GM18867 (cell line): Measurements from ENCODE around the gene FYB1.

Experiments
- ATAC-seq: cut with Tn5 transposase; IDR thresholded peaks from one replicate; pipeline ENCODE4 v1.9.1; 2021; ENCODE audit warnings: mild to moderate bottlenecking, moderate library complexity; ENCODE audit not compliant: unreplicated experiment

Gene FYB1

DNA sequence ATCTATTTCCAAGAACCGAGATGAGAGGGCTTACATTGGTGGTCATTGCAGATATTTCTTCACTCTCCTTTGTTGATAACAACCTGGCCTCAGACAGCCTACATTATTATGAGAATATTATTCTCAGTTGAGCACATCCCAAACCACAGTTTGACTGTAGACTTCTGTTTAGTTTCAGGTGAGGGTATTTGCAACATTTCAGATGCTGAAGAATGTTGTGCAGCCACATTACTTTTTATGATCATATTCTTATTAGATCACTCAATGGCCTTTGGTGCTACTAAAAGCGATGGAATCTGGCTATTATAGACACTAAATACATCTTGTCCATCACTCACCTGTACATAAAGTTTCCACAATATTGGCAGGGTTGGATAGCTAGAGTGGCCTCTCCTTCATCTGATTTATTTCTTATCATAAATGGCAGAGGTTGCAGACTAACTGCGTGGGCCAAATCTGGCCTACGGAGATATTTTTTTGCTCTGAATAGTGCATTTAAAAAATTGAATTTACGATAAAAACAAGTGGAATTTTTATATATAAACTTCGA lies 119.0 kb downstream of the FYB1 start:
- ATAC-seq, result no peak

- no peak for ATAC-seq
Observed at GRCh38 chr5:39099831-39100230, 119.5 kb downstream of the FYB1 start.

GRCh38 chr5:39093352-39093751 lies 126.0 kb downstream of the FYB1 start:
- ATAC-seq, result no peak

DNA sequence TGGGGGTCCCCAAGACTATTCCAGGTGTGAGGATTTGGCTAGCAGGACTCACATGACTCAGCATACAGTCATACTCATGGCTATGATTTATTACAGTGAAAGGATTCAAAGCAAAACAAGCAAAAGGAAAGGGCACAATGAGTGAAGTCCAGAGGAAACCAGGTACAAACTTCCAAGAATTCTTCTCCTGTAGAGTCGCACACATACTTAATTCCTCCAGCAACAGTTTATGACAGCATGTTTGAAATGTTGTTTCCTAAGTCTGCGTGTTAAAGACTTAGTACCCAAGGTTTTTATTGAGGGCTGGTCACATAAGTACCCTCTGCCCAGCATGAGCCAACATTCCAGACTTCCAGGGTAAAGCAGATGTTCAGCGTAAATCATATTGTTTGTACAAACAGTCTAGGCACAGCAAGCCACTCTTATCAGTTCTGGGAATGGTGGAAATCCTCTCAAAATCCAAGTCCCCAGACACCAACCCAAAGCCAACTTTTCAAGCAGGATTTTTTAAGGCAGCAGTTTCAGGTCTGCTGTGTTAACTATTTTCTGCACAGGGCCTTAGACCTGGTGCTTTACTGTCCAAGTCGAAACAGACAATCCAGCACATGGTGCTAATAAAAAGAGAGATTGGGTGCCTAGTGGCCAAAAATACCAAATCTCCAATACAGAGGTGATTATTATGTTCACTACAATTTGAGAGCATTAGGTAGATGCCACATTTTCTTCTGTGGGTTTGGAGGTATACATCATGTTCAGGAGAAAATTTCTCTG lies 126.6 kb downstream of the FYB1 start:
- no peak for ATAC-seq

DNA sequence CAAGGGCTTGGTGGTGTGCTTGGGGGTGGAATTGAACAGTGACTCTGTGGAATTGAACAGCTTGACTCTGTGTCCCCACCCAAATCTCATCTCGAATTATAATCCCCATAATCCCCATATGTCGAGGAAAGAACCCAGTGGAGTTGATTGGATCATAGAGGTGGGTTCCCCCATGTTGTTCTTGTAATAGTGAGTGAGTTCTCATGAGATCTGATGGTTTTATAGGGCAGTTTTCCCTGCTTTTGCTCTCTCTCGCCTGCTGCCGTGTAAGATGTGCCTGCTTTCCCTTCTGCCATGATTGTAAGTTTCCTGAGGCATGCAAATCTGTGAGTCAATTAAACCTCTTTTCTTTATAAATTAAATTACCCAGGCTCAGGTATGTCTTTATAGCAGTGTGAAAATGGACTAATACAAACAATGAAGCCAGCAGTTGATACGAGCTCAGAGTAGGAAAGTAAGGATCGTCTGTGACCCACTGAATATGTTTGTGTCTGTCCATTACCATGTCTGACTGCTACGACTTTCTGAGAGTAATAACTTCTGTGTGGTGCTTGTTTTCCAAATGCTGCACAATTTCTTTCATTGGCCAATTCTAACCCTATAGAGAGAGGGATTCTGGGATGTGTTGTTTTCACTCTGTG lies 127.3 kb downstream of the FYB1 start:
- ATAC-seq, result no peak

GRCh38 chr5:39083968-39084367 lies 135.4 kb downstream of the FYB1 start:
- ATAC-seq, result no peak

DNA sequence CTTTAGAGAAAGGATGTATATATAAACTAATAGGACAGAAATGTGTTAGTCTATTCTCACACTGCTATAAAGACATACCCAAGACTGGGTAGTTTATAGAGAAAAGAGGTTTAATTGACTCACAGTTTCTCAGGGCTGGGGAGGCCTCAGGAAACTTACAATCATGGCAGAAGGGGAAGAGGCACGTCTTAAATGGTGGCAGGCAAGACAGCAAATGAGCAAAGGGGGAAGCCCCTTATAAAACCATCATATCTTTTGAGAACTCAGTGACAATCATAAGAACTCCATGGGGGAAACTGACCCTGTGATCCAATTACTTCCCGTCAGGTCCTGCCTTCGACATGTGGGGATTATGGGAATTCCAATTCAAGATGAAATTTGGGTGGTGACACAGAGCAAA lies 136.4 kb downstream of the FYB1 start:
- ATAC-seq, result no peak

DNA sequence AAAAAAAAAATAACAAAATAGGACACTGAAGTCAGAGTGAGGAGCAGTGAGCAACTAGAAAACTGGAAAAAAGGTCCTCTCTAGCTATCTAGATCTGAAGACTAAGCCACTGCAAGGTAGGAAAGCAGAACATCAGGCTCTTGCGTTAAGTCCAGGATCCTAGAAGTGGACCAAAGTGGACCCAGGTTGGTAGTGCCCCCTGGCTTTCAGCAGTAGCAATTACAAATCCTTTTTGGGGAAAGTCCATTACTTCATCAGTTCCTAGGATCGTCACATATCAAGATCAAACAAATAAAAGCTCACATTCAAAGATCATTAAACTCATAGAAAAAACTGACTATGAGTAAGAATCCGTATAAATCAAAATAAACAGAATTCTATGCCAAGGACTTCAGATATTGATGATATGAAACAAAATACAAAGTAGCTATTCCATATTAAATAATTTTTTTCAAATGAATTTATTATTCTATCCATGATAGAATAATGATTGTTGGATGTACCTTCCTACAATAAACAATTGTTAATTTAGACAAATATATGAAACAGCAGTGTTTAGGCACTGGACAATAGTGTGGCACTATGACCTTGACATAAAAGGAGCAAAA lies 138.7 kb downstream of the FYB1 start:
- peak; percentile 55 for ATAC-seq

DNA sequence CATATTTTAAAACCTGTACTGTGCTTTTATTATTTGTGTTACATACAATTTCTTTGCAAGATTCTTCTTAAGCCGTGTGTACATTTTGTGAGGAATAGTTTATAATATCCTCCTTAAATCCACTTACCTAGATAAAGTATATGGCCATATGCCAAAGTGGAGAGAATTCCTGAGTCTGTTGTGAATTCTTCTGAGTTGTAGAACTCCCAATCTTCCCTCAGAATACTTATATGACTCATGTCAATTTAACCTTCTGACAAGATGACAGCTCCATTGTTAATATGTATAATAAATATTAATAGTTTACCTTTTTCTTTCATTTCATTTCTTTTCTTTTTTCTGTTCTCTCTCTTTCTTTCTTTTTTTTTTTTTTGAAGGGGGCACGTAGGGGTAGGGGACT lies 139.2 kb downstream of the FYB1 start:
- no peak for ATAC-seq

DNA sequence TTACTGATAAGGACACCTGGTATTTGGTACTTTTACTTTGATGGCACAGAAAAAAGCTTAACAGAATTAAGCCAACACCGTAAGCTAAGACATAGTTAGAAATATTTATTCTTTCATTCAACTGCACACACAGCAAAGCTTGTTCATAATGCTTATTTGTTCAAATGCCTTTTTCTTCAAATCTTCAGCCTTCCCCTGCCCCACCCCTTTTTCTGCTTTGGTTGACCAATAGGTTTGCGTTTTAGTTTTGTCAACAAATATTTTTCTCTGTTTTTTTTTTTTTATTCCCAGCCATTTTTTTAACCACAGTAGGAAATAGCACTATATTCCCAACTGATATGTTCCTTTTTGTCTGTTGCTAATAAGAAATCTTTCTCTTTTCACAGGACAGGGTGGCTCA lies 140.2 kb downstream of the FYB1 start:
- no peak for ATAC-seq

GRCh38 chr5:39076757-39077728 lies 142.3 kb downstream of the FYB1 start:
- peak; percentile 22 for ATAC-seq

GRCh38 chr5:39076101-39076756 lies 143.1 kb downstream of the FYB1 start:
- ATAC-seq, result no peak

DNA sequence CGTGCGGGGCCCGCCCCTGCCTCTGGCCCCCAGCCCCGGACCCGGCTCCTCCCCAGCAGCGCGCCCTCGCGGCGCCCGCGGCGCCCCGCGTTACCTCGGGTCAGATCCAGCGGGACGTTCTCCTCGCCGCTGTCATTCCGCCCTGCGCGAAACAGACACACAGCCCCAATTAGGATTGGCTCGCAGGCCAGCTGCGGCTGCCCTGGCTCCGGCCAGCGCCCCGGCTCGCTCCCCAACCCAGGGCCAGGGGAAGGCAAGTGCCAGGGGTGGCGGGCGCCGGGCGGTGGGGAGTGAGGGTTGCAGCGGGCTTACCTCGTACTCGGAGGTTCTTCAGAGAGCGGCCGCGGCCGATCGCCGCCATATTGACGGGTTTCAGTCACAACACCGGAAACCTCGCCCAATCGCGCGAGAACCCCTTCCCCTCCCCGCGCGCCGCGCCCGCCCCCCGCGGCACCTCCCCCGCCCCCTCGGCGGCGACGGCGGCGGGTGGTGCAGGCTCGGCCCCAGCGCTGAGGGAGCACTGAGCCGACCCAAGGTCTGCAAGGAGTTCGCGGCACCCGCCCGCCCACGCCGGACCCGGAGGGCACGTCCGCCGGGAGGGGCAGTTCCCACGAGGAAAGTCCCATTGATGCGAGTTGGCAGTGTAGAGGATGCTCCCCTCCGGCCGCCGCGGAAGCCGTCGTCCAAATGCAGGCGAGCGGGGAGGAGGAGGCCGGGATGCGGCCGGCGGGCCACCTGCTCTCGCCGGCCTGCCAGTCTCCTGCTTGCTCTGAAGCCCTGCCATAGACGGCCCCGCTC lies 145.1 kb downstream of the FYB1 start, which contains the start of gene RICTOR:
RICTOR (minus strand) TSS at position 383 of the 798 bp plus-strand sequence; CDS start at position 361, 22 bp downstream.
- peak; percentile 79 for ATAC-seq

DNA sequence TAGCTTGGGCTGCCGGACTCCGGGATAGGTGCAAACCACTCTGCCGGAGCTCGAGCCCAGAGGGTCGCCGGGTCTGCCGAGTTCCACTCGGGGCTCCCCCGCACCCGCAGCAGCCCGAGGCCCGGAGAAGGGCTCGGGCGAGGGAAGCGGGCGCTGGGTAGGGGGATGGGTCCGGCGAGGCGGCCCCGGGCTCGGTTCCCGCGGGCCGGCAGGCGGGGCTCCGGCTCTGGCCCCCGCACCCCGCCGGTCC lies 145.7 kb downstream of the FYB1 start:
- ATAC-seq, result peak; percentile 29

DNA sequence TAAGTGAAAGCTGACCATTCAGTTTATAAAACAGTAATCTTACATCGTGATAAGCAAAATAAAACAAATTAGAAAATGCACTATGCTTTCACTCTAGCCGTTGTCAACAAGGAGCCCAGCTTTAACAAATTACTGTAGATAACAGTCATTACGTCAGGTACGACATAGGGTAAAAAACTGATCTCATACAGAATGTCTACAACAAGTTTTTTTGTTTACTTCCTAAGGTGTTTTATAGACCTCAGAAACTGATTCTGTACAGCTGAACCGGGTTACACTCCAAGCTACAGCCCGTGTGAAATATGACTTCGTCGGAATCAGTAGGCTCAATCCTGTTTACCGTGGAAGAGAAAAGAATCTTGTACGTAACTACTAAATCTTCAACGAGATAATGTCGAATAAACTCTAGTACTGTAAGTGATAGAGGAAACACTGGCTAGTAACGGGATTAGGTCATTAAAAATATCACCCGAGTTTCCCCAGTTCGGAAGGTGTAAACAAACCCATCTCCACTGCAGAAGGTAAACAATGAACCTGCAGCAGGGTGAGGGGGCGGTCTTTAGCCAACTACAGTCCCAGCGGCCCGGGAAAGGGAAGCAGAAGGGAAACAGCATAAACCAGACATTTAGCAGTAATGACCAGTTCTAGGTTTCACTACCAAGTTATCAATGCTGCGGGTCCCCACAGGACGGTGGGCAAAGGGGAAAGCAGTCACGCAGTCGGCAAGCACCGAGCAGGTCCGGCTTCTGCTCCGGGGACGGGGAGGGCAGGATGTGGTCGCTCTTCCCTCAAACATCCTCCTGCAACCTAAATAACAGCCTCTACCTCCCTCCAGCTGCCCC lies 146.2 kb downstream of the FYB1 start:
- ATAC-seq, result peak; percentile 31

GRCh38 chr5:39068099-39068498 lies 151.3 kb downstream of the FYB1 start:
- no peak for ATAC-seq

DNA sequence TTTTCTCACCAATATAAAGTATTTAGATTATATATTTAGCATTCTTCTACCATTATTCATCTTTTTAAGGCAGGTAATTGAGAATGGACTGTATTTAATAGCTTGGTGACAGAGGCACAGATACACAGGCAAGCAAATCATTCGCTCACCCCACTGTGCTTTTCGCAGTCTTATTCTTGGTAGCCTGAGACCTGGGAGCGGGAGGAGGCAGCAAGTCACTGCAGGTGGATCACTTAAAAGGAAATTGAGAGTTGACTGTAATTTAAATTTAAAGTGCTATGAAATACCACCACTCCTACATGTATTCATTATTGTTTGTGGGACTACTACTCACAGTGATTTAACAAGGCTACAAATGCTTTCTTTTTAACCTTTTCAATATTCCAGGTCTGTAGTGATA lies 154.9 kb downstream of the FYB1 start:
- no peak for ATAC-seq

DNA sequence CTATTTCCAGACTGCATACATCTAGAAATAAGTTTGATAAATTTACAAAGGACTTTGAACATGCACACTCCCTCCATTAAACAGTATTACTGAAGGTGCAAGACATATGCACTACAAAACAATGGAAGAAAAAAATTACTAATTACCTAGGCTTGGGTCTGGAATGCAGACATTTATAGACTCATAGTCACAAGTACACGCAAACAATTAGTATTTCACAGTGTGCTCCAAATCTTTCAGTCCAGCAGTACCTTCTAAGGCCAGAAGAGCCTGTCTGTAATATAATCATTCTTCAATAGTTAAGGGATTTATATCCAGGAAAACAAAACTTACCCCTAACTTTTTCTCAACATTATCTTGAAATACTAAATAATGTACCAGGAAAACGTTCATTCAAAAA lies 156.3 kb downstream of the FYB1 start:
- no peak for ATAC-seq

- ATAC-seq, result no peak
Observed at GRCh38 chr5:39062530-39062929, 156.8 kb downstream of the FYB1 start.
